ENCODE measurements around the gene CSRNP3. TPM values are rescaled to one million over a fixed set of nuclear protein-coding genes. Genes with fewer than 3 reads are reported as not detected.

CSRNP3 gene
- total RNA-seq, 1 experiment from 2014 or later, result 3.0 TPM

DNA sequence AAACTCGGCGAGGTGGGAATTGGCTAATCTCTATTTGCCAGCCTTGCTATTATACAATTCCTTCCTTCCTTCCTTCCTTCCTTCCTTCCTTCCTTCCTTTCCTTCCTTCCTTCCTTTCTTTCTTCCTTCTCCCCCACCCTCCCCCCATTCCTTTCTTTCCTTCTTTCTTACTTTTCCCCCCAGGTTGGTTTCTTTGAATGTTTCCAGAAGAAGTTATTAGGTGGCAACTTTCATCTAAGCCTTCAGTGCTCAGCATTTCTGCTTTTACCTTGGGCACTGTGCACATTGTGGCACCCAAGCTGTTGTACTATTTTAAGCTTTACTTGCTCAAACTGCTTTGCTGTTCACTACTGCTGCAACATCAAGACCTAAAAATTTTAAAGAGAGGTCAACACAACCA, 17.2 kb upstream of the CSRNP3 start:
- no peaks in the 10 kb centered on the region for H3K36me3 ChIP-seq (replicated peaks; ENCODE audit: control insufficient read depth, insufficient read depth, low read length)
- no peaks in the 10 kb centered on the region for H3K27me3 ChIP-seq (ENCODE audit: control insufficient read depth, insufficient read depth, low read length)
- DNase-seq, result no peak
- no peak overlapping the region for H3K4me3 ChIP-seq (ENCODE audit: insufficient read depth, low read depth, low read length)

DNA sequence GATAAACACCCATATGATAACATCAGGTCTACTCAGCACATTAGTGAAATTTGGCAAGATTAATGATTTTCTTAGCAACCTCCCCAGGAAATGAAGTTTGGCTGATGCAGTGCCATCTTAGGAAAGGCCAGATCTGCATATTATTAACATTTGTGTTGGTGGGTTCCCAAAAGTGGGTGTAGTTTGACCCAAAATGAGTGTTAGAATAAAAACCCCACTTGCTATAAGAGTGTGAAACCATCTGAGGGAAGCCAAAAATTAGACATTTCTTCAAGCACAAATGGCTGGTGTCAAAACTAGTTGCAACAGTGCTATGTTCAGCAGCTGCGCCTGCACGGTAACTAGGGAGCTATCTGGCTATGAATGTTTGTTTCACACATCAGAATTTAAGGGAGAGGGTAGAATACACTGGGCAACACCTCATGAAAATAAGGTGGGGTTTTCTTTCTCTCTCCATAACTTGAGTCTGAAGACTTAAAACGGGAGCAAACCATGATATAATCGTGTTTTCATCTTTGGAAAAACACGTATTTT, 15.9 kb upstream of the CSRNP3 start:
- Histone ChIP-seq H3K4me3 (ENCODE audit: insufficient read depth, low read depth, low read length) (no peak overlapping the region), H3K27me3 (ENCODE audit: control insufficient read depth, insufficient read depth, low read length) (no peaks in the 10 kb centered on the region), H3K36me3 (replicated peaks; ENCODE audit: control insufficient read depth, insufficient read depth, low read length) (no peaks in the 10 kb centered on the region)
- DNase-seq, result no peak

DNA sequence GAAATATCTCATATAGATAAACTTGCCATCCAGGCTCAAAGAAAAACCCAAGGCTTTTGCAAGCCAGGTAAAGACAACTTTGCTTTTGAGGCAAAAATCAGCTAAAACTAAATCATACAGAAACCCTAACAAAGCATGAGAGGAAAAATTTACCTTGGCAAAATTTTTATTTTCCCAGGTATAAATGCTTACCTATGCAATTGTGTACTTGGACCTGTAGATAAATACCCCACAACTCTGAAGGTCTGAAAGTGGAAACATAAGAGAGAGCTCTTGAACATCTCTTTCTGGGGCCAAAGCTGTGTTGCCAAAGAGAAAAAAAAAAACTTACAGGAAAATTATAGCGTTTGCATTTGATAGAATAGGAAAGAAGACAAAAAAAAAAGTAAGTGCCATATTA, 14.6 kb upstream of the CSRNP3 start:
- Histone ChIP-seq H3K27me3 (ENCODE audit: control insufficient read depth, insufficient read depth, low read length) (no peaks in the 10 kb centered on the region), H3K4me3 (ENCODE audit: insufficient read depth, low read depth, low read length) (no peak overlapping the region), H3K36me3 (replicated peaks; ENCODE audit: control insufficient read depth, insufficient read depth, low read length) (no peaks in the 10 kb centered on the region)
- DNase-seq, result no peak

DNA sequence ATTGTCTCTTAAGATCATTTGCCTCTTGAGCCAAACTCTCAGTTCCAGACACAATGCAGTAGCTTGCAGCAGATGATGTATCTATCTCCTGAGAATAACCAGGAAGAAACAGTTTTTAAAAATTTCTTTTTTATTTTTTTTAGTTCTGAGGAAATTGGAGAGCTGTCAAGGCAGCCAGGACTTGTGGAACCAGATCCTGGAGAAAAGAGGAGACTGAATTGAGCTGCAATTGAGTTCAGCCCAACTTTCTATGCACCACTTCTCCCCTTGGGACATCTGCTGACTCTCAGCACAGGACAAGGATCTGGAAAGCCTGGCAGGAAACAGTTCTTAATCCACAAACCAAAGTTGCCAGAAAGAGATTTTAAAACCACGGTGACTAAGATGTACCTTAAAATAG, 13.5 kb upstream of the CSRNP3 start:
- H3K36me3 ChIP-seq (replicated peaks; ENCODE audit: control insufficient read depth, insufficient read depth, low read length), result no peaks in the 10 kb centered on the region
- no peaks in the 10 kb centered on the region for H3K27me3 ChIP-seq (ENCODE audit: control insufficient read depth, insufficient read depth, low read length)
- no peak for DNase-seq
- H3K4me3 ChIP-seq (ENCODE audit: insufficient read depth, low read depth, low read length), result no peak overlapping the region

DNA sequence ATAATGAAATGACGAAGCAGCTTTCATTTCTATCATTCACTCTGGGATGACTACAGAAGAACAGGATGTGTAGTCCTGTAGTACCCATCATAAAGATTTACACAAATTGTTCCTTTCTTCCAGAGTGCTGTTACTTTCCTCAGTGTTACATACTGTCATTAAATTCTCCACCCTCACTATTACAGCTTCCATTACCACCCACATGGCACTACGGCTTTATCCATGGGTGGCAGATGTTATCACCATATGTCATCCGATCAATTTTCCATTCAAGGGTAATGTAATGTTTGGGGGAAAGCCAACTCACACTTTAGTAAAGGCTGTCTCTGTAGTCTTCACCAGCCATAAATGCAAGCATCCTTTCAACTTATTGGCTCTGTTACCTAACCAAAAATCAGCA, 7.1 kb upstream of the CSRNP3 start:
- Histone ChIP-seq H3K36me3 (replicated peaks; ENCODE audit: control insufficient read depth, insufficient read depth, low read length) (no peaks in the 10 kb centered on the region), H3K4me3 (ENCODE audit: insufficient read depth, low read depth, low read length) (no peak overlapping the region), H3K27me3 (ENCODE audit: control insufficient read depth, insufficient read depth, low read length) (no peaks in the 10 kb centered on the region)
- no peak for DNase-seq

DNA sequence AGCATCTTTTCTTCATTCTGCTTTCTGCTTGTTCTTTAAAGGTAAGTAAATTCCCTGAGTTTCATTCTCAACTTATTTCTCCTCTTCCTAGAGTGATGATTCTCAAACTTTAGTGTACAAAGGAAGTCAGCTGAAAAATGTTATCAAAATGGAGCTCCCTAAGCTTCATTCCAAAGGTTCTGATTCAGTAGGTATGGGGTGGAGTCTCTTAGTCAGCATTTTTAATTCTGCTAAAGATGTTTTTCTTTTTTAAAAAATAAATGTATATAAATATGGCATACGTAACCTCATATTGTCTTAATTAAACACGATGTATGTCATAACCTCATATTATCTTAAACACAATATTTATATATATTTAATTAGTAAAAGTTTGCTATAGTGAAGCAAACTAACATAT, 3.1 kb upstream of the CSRNP3 start:
- H3K4me3 ChIP-seq (ENCODE audit: insufficient read depth, low read depth, low read length), result no peak overlapping the region
- no peak for DNase-seq
- no peaks in the 10 kb centered on the region for H3K27me3 ChIP-seq (ENCODE audit: control insufficient read depth, insufficient read depth, low read length)
- no peaks in the 10 kb centered on the region for H3K36me3 ChIP-seq (replicated peaks; ENCODE audit: control insufficient read depth, insufficient read depth, low read length)

DNA sequence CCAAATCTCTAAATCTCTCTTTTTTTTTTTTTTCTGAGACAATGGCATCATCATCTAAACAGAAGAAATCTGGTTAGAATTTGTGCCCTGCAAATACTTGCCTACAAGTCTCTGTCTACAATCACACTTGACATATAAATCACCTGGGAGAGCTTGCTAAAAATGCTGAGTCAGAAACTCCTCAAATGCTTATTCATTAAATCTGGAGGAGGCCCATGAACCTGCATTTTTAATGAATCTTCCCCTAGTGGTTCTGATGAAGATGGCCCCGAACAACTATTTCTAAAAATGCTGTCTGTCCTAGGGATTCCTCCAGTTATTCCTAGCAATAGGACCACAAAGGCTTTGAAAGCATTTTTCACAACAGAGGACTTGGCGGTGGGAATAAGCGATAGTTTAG, 1.6 kb upstream of the CSRNP3 start:
- Histone ChIP-seq H3K36me3 (replicated peaks; ENCODE audit: control insufficient read depth, insufficient read depth, low read length) (no peaks in the 10 kb centered on the region), H3K4me3 (ENCODE audit: insufficient read depth, low read depth, low read length) (no peak overlapping the region)
- DNase-seq, result no peak

DNA sequence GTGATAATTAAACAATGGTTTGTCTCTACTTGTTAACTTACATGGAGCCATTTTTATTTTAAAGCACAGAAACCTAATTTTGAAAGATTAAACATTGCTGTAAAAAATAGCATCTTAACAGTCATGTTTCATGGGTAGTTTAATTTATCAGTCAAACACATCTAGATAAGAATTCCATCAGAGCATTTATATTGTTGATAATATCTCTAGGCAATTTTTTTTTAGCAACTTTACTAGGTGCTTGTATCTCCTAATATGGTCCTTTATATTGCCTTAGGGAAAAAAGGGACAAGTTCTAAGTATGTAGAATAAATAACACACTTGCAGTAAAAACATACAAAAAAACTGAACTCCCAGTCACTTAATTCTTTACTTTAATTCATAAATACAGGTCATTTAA, 863 bp downstream of the CSRNP3 start:
- no peak for DNase-seq
- Histone ChIP-seq H3K27me3 (ENCODE audit: control insufficient read depth, insufficient read depth, low read length) (no peaks in the 10 kb centered on the region), H3K36me3 (replicated peaks; ENCODE audit: control insufficient read depth, insufficient read depth, low read length) (no peaks in the 10 kb centered on the region), H3K4me3 (ENCODE audit: insufficient read depth, low read depth, low read length) (peak overlapping the region; percentile 38; the same call in 1 of the 2 replicates)

More for the DNA sequence above, 1.6 kb upstream of the CSRNP3 start:
- H3K27me3 ChIP-seq (ENCODE audit: control insufficient read depth, insufficient read depth, low read length), result no peaks in the 10 kb centered on the region

DNA sequence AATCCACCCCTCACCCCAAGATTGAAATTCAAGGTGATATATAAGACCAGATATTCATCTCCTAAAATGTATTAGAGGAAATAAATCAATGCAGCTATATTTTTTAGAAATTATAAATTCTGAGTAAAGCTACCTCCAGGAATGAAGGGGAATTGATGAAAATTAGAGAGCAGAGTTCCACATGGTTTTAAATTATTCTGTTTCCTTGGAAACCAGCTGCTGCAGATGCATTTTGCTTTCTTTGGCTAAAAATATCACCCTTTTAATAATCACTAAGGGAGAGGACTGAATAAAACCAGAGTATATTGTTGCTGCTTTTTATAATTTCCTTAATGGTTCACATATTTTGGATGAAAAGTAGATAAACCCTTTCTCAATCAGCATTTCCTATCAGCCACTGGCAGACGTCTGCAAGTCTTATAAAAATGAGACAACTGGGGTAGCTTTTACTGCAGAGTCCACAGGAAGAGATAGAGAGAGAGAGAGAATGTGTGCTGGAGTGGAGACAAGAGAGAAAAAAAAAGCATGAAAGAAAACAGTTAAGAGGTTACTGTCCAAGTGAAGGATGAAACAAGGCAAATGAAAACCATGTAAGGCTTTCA, 2.0 kb downstream of the CSRNP3 start:
- Histone ChIP-seq H3K4me3 (ENCODE audit: insufficient read depth, low read depth, low read length) (no peak overlapping the region), H3K27me3 (ENCODE audit: control insufficient read depth, insufficient read depth, low read length) (no peaks in the 10 kb centered on the region), H3K36me3 (replicated peaks; ENCODE audit: control insufficient read depth, insufficient read depth, low read length) (no peaks in the 10 kb centered on the region)
- DNase-seq, result no peak

DNA sequence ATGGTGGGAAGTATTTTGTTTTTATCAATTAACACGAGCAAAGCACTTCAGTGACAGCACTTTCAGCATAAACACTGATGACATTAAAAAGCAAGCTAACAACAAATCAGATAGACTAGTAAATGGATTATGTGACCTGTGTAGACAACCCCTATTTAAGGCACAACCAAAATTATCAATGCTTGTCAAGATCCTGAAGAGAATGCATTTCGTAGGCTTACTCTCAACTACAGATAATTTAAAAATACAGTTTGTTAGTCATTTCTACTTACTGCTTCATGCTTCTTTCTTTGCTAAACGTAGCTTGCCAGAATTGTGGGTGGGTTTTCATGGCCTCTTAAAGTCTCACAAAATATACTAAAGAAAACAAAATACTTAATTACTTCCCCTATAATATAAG, 3.4 kb downstream of the CSRNP3 start:
- no peaks in the 10 kb centered on the region for H3K36me3 ChIP-seq (replicated peaks; ENCODE audit: control insufficient read depth, insufficient read depth, low read length)
- no peak for DNase-seq

DNA sequence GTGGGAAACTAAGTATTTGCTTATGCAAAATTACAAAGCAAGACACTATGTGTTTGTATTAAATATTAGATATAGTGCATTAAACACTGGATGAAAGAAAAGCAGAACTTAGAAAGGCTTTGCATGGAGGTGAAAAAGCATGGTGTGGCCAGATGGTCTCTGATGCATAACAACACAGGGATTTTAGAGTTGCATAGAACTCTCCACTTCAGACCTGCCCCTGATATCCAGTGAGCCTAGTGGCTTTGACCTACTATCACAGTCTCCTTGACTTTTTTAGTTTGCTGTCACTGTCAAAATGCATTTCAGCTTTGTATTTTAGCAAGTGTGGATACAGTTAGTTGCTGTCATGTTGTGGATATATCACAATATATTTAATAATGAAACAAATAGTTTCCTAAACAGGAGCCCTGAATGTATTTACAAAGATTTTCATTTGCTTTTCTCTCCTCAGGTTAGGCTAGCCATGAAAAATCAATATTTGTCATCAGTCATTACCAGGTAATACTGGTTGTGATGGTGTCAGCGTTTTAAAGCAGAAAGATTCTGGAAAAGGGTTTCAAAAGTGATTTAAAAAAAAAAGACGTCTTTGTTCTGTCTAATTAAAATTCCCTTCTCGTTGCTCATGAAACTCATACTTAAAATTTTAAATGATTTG, 5.2 kb downstream of the CSRNP3 start:
- DNase-seq, result peak; percentile 4
- Histone ChIP-seq H3K4me3 (ENCODE audit: insufficient read depth, low read depth, low read length) (no peak overlapping the region), H3K27me3 (ENCODE audit: control insufficient read depth, insufficient read depth, low read length) (no peaks in the 10 kb centered on the region)

More for the DNA sequence above, 3.4 kb downstream of the CSRNP3 start:
- H3K4me3 ChIP-seq (ENCODE audit: insufficient read depth, low read depth, low read length), result no peak overlapping the region
- no peaks in the 10 kb centered on the region for H3K27me3 ChIP-seq (ENCODE audit: control insufficient read depth, insufficient read depth, low read length)

DNA sequence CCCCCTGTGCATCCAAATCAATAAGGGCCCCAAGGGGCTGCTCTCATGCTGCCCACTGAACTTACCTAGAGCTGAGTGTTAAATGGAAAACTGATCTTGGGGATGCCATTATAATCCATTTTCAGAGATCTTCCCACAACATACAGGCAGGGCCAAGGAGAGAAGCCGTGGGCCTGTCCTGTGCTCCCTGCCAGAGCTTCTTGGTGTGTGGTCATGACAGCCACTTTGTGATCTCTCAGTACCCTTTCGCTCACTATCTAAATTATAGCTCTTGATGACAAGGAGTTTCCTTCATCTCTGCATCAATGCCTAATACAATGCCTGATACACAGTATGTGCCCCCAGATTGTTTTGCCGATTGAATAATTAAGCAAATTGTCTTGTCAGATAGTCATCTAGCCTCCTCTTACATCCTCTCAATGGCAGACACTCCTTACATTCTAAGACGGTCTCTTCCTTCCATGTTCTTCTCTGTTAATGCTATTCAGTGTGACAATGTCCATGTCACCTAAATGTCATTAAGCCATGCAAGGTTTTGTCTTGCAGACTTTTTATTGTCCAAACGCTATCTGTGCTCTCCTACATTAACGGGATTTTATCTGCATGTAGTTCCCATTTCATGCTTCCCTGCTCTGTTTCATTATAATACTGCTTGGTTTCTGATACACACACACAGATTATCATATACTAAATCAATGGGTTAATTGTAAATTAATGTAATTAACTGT, 5.9 kb downstream of the CSRNP3 start:
- Histone ChIP-seq H3K4me3 (ENCODE audit: insufficient read depth, low read depth, low read length) (no peak overlapping the region), H3K36me3 (replicated peaks; ENCODE audit: control insufficient read depth, insufficient read depth, low read length) (no peaks in the 10 kb centered on the region), H3K27me3 (ENCODE audit: control insufficient read depth, insufficient read depth, low read length) (no peaks in the 10 kb centered on the region)
- no peak for DNase-seq

More for the DNA sequence above, 5.2 kb downstream of the CSRNP3 start:
- H3K36me3 ChIP-seq (replicated peaks; ENCODE audit: control insufficient read depth, insufficient read depth, low read length), result no peaks in the 10 kb centered on the region

DNA sequence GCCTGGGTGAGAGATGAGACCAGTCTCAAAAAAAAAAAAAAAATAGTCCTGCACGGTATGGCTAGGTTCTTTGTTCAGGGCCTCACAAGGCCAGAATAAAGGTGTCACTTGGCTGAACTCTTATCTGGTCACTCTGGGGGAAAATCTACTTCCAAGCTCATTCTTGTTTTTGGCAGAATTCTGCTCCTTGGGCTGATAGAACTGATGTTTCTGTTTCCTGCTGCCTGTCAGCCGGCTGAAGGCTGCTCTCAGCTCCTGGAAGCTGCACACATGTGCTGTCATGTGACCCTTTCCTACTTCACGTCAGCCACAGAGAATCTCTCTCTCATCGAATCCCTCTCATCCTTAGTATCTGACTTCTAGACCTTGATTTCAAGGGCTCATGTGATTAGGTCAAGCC, 10.4 kb downstream of the CSRNP3 start:
- Histone ChIP-seq H3K4me3 (ENCODE audit: insufficient read depth, low read depth, low read length) (no peak overlapping the region), H3K27me3 (ENCODE audit: control insufficient read depth, insufficient read depth, low read length) (no peaks in the 10 kb centered on the region)
- no peak for DNase-seq

DNA sequence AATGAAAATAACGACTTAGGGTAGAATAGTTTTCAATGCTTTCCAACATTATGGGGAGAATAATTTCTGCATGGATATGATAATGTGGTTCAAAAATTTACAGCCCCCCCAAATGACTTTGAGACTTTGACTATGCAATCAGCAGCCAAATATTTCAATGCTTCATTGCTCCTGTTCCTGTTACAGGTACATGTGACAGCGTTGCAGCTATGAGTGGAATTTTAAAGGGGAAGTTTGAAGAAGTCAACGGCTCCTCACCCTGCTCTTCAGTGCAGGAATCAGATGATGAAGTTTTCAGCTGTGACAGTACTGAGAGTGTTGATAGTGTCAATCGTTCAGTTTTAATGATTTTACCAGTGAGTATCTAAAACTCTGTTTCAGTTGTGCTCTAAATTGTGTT, 25.1 kb downstream of the CSRNP3 start:
- Histone ChIP-seq H3K27me3 (ENCODE audit: control insufficient read depth, insufficient read depth, low read length) (no peaks in the 10 kb centered on the region), H3K36me3 (replicated peaks; ENCODE audit: control insufficient read depth, insufficient read depth, low read length) (no peaks in the 10 kb centered on the region; the same call in 1 of the 2 replicates), H3K4me3 (ENCODE audit: insufficient read depth, low read depth, low read length) (no peak overlapping the region)
- no peak for DNase-seq

More for the DNA sequence above, 10.4 kb downstream of the CSRNP3 start:
- H3K36me3 ChIP-seq (replicated peaks; ENCODE audit: control insufficient read depth, insufficient read depth, low read length), result no peaks in the 10 kb centered on the region

Measured in H7 (cell line).